ENCODE measurements around the gene RP2.

Gene RP2
- long read RNA-seq, donor 1, transcript RP2-201 (5 exons, 3,803 nt): major isoform, 8 of 8 reads
- long read RNA-seq, donor 1, partial matches to known transcripts: 0 of 8 reads
- long read RNA-seq, donor 1, other reads (novel, unspliced or antisense): 0 of 8 reads
- long read RNA-seq, donor 2, transcript RP2-201 (5 exons, 3,803 nt): major isoform, 5 of 5 reads
- long read RNA-seq, donor 2, partial matches to known transcripts: 0 of 5 reads
- long read RNA-seq, donor 2, other reads (novel, unspliced or antisense): 0 of 5 reads
- long read RNA-seq, donor 3: 0 reads
- long read RNA-seq, donor 4, partial matches to known transcripts: 0 of 4 reads
- long read RNA-seq, donor 4, other reads (novel, unspliced or antisense): 0 of 4 reads
- long read RNA-seq, donor 5, transcript RP2-201 (5 exons, 3,803 nt): major isoform, 7 of 7 reads
- long read RNA-seq, donor 5, partial matches to known transcripts: 0 of 7 reads
- long read RNA-seq, donor 5, other reads (novel, unspliced or antisense): 0 of 7 reads
- long read RNA-seq, donor 6, transcript RP2-201 (5 exons, 3,803 nt): major isoform, 8 of 8 reads
- long read RNA-seq, donor 6, partial matches to known transcripts: 0 of 8 reads
- long read RNA-seq, donor 6, other reads (novel, unspliced or antisense): 0 of 8 reads
- long read RNA-seq, donor 7, partial matches to known transcripts: 0 of 4 reads
- long read RNA-seq, donor 7, other reads (novel, unspliced or antisense): 0 of 4 reads
- long read RNA-seq, donor 8, transcript RP2-201 (5 exons, 3,803 nt): major isoform, 11 of 25 reads
- long read RNA-seq, donor 8, partial matches to known transcripts: 14 of 25 reads
- long read RNA-seq, donor 8, other reads (novel, unspliced or antisense): 0 of 25 reads

- DNase-seq: peak; percentile 80
These were observed at the start of gene RP2 for GRCh38 chrX:46836701-46837557. RP2 (plus strand) TSS chrX:46837043; CDS start chrX:46837101, 58 bp downstream.

DNA sequence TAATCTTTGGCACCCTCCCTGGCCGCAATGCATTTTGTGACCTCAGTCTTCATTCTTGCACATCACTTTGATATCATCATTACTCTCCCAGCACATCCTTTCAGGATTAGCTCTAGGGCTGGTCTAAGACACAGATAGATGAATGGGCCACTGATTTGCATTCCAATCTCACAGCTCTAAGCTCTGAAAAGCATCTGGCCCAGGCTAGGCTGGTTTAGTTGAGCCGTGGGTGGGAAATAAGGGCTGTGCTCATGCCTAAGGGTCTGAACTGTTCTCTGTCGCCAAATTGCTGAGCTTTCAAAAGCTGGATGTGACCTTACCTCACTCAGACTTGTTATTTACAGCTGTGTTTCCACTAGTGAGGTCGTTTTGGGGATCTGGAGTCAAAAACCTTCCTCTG lies 47.9 kb upstream of the RP2 start:
- no peak for DNase-seq

GRCh38 chrX:46791927-46792809 lies 44.7 kb upstream of the RP2 start:
- no peak for DNase-seq

GRCh38 chrX:46792810-46793188 lies 44.0 kb upstream of the RP2 start:
- no peak for DNase-seq

- DNase-seq: no peak
These were observed 43.3 kb upstream of the RP2 start for GRCh38 chrX:46793386-46794143.

DNA sequence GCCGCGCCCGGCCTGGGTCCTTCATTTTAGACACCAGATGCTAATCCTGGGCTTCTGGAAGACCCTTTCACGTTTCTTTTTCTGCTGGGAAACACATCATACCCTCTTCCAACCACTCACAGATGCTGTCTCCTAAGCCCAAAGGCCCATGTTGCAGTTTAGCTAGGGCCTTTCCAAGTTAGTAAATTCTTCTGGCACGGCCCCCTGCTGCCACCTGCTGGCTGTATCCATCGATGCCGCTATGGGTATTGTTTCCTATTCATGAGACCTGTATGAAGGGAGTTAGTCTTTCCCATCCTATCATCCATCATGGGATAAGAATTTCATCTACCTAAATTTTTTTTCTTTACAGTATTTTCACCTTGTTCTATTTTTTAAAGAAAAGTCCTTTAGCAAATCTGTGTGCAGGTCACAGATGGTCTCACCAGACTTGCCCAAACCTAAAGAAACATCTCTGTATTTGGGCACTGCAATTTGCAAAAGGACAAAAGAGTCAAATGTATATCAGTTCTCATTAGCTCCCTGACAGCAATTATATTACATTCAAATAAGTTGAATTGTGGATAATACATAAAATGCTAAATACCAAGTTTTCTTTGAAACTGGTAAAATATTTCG lies 40.2 kb upstream of the RP2 start:
- DNase-seq: peak; percentile 13

DNA sequence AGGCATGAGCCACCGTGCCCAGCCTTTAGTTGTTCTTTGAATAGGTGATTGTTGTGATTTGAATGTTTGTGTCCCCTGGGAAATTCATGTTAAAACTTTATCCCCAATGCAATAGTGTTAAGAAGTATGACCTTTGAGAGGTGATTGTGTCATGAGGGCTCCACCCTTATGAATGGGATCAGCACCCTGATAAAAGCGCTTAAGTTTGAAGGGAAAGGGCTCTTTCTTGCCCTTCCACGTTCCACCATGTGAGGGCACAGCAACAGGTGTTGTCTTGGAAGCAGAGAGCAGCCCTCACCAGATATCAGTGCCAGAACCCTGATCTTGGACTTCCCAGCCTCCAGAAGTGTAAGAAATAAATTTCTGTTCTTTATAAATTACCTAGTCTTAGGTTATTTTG lies 33.7 kb upstream of the RP2 start:
- no peak for DNase-seq

GRCh38 chrX:46805270-46805669 lies 31.6 kb upstream of the RP2 start:
- DNase-seq: no peak

GRCh38 chrX:46811121-46811520 lies 25.7 kb upstream of the RP2 start:
- DNase-seq: no peak

- no peak for DNase-seq
These were observed 24.4 kb upstream of the RP2 start for GRCh38 chrX:46812445-46812844.

GRCh38 chrX:46814966-46815365 lies 21.9 kb upstream of the RP2 start:
- no peak for DNase-seq

GRCh38 chrX:46819136-46819535 lies 17.7 kb upstream of the RP2 start:
- DNase-seq: no peak

GRCh38 chrX:46820391-46821100 lies 16.3 kb upstream of the RP2 start:
- DNase-seq: no peak

DNA sequence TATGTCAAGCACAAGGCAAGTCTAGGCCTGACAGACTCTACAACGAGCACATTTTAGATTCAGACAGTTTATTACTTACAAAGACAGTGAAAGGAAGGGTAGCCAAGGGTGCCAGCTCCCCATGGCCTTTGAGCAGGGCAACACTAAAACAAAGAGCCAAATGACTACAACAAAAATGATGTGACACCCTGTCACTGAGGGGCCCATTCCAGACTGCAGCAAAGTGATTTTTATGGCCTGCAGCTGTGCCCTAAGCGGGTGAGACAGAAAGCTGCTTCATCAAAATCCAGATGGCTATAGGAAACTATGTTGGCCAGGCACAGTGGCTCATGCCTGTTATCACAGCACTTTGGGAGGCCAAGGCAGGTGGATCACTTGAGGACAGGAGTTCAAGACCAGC lies 13.4 kb upstream of the RP2 start:
- no peak for DNase-seq

DNA sequence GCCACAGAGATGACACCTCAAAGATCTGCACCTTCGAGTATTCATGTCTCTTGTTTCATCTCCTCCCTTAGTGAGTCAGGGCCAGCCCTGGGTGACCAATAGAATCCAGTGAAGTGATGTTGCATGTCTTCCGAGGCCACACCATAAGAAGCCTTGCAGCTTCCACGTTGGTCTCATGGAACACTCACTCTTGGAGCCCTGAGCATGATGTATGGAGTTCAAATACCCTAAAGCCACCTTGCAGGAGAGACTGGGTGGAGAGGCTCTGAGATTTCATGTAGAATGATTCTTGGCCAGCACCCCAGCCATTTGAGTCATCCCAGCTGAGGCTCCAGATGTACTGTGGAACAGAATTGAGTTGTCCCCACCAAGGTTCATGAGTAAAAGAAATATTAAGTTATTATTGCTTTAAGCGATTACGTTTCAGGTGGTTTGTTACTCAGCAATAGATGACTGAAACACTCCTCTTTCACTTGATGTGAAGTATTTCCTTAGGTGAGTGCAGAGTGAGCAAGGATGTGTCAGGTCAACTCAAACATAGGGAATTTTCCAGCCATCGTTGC lies 5.0 kb upstream of the RP2 start:
- no peak for DNase-seq

GRCh38 chrX:46837558-46838485 lies 979 bp downstream of the RP2 start:
- no peak for DNase-seq

GRCh38 chrX:46838486-46838870 lies 1.6 kb downstream of the RP2 start:
- no peak for DNase-seq

DNA sequence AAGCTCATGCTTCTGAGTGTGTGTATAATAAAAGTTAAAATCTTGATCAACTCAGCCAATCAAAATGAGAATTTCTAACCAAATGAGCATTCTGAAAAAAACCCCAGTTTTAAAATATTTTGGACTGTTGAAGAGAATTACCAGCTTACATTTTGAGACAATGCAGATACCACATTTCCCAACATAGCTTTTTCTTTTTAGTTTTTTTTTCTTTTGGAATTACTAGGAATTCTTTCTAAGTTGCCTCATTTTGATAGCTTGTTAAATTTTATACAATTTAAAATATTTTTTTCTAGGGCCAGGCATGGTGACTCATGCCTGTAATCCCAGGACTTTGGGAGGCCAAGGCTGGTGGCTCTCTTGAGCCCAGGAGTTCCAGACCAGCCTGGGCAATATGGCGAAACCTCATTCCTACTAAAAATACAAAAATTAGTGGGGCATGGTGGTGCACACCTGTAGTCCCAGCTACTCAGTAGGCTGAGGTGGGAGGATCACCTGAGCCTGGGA lies 2.2 kb downstream of the RP2 start:
- no peak for DNase-seq
